GM15510 (cell line): ENCODE data around the gene EFCAB11.

ENCODE experiments used
- POLR2A ChIP-seq: IDR thresholded peaks from 3 replicates; pipeline ENCODE4 v1.6.1; 2011; ENCODE audit warnings: borderline replicate concordance; ENCODE audit not compliant: insufficient read length; ENCODE audit errors: extremely low read depth

Gene EFCAB11

GRCh38 chr14:89798212-89798773 is 156.2 kb downstream of the EFCAB11 start:
- TF ChIP-seq POLR2A: no peak

- TF ChIP-seq POLR2A: no peak
Measured at GRCh38 chr14:89797148-89797547, 157.4 kb downstream of the EFCAB11 start.

GRCh38 chr14:89794096-89794495 is 160.4 kb downstream of the EFCAB11 start:
- no peak for TF ChIP-seq POLR2A

GRCh38 chr14:89793367-89793716 is 161.2 kb downstream of the EFCAB11 start:
- no peak for TF ChIP-seq POLR2A

DNA sequence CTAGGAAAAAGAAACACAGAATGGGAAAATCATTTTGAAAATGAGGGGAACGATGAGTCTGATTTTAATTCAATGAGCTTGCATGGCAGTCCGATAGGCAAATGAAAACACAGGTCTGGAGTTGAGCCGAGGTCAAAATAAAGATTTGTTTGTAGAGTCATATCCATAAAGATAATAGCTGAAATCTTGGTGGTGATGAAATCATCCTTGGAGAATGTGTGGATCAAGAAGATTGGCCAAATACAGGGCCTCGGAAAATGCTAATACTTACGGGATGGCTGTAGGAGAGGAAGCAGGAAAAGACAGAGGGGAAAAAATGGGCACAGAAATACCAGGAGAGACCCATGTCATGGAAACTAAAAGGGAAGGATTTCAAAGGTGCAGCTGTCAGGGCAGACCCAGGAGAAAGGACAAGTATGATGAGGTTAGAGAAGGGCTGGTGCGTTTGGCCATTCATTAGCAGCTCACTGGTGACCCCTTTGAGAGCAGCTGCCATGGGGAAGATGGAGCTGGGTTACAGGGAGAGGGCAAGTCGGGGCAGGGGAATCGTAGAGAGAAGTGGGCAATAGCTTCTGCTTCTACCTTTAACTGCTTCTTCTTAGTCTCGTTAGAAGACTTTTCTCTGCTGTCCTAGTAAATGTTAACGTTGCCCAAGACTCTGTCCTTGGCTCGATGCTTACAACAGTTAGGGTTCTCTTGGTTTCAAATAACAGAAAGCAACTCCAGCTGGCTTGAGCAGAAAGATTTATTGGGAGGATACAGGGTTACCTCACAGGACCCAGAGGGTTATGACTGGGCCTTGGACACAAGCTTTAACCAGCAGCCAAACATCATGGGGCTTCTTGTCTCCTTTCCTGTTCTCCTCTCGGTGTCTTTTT is 161.8 kb downstream of the EFCAB11 start:
- no peak for TF ChIP-seq POLR2A

DNA sequence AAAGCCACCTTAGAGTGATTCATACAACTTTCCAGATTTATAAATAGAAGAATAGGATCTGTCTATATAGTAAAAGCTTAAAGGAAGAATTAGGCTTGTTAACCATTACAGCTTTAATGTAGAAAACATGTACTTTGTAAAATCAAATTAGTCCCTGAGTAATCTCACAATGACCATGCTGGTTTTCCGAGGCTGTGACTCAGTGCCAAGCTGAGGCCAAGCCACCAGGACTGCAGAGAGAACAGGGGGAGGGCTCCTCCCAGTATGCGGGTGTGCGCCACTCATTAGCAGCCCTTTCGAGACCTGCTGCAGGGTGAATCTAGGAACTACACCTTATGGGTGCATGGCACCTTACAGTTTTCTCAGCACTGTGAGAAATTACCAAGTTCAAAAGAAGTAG is 167.0 kb downstream of the EFCAB11 start:
- no peak for TF ChIP-seq POLR2A

DNA sequence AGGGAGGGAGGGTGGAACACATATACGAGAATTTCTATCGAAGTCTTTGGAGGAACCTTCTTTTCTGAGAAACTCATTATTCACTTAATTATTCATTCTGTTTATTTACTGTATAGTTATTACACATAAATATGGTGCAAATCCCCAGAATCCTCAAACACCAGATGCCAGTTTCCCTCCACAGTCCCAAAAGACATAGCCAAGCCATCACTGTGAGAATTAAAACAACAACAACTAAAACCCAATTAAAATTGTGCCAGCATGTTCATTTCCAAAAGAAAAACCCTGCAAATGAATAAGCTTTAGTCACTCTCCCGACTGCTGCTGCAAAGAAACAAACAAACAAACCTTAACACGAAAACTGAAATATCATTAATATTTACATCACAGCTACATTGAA is 173.5 kb downstream of the EFCAB11 start:
- TF ChIP-seq POLR2A: no peak

DNA sequence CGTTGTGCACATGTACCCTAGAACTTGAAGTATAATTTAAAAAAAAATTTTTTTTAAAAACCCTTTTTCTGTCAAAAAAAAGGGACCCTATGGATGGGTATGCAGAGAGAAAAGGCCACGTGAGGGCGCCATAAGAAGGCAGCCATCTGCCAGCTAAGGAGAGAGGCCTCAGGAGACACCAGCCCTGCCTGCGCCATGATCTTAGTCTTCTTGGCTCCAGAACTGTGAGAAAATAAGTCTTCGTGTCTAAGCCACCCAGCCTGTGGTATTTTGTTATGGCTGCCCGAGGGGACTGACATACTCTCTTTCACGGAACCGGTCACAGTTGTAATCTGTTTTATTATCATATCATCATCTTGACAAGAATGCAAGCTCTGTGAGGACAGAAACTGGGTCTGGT is 174.8 kb downstream of the EFCAB11 start:
- TF ChIP-seq POLR2A: no peak

DNA sequence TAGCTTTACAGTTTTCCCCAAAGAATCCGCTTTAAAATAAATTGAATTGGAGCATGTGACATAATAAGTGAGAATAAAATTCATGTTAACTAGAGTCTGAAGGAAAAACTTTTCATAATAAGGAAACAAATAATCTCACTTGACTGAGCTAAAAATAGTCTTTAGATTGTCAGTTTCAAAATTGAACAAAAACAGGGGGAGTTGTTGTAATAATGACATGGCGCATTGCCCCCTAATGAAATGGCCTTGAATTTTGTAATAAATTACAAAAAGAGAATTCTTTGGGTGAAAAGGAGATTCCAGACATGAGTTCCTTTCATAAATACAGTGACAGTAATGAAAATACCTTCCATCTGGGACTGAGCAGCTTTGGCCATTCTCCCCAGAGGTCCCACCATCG is 178.6 kb downstream of the EFCAB11 start:
- TF ChIP-seq POLR2A: no peak

DNA sequence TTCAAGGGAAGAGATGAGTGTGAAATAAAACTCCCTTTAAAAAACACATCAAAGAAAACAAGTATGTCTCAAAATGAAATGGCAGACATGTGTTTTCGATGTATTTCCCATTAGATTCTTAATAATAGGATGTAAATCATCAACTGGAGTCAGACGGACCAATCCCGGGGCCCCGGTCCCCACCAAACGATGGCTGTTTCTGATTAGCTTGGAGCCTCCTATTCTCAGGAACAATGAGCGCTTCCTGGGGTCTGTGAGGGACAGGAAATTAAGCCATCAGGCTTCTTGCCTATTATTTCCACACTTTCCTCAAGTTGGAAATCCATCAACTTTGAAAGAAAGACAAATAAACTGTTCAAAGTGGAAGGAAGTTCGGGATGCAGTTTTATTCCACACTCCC is 179.4 kb downstream of the EFCAB11 start:
- TF ChIP-seq POLR2A: no peak

DNA sequence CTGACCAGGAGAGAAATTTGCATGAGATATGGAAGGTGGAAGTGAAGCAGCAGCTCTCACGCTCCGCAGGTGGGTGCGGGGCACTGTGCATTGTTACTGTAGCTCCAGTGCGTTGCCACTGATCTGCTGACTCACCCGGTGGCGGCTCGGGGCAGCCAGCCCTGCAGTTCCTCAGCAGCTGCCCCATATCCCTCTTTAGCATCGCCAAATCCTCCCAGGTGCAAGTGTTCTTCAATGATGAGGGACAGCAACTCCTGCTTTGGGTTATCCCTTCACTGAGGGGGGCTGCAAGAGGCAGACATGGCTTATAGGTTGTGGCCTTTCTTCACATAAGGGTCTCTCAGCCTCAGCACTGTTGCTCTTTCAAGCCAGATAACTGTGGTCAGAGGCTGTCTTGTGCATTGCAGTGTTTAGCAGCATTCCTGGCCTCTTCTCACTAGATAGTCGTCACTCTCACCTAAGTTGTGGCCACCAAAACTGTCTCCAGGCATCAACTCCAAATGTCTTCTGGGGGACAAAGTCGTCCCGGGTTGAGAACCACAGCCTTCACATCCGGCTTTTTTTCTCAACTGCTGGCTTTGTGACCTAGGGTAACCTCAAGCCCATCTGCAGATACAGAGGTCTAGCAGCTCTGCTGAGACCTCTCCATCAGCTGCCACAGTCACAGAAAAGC is 180.8 kb downstream of the EFCAB11 start:
- TF ChIP-seq POLR2A: peak; percentile 21

DNA sequence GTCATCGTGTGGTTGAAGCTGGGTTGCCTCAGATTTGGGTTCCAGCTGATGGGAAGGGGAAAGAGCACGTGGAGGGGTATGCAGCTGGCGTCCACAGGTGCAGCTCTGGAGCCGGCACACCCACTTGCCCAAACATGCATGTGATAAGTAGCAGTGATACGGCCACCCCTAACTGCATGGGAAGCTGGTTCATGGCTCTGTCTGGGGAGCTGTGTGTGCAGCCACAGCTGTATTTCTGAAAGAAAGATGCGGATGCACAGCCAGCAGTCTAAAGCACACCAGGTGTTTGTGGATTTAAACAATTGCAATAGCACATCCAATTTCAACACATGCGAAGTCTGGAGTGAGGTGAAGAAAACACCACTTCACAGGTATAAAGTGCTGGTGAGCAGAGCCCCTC is 181.4 kb downstream of the EFCAB11 start:
- TF ChIP-seq POLR2A: no peak

GRCh38 chr14:89771251-89771650 is 183.3 kb downstream of the EFCAB11 start:
- TF ChIP-seq POLR2A: no peak

DNA sequence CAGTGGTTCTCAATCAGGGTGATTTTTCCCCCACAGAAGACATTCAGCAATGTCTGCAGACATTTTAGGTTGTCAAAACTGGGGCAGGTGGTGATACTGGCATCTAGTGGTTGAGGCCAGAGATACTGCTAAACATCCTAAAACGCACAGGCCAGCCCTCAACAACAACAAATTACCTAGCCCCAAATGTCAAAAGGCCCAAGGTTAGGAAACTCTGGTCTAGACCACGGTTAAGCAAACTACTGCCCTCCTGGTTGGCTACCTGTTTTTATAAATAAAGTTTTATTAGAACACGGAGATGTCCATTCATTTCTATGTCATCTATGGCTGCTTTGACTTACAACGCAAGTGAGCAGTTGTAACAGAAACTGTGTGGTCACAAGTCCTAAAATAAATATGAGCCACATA is 186.7 kb downstream of the EFCAB11 start:
- TF ChIP-seq POLR2A: no peak

- no peak for TF ChIP-seq POLR2A
Measured at GRCh38 chr14:89767131-89767530, 187.4 kb downstream of the EFCAB11 start.

- TF ChIP-seq POLR2A: no peak
Measured at GRCh38 chr14:89765346-89765745, 189.2 kb downstream of the EFCAB11 start.
